ENCODE measurements around the gene ASB2. TPM values are rescaled to one million over a fixed set of nuclear protein-coding genes. Genes with fewer than 3 reads are reported as not detected.

ASB2 gene
- total RNA-seq, 1 donor: 0.45 TPM

GRCh38 chr14:93960108-93960475, 16.3 kb downstream of the ASB2 start:
- no peak for DNase-seq (ENCODE audit: low read depth)
- TF ChIP-seq CTCF (IDR thresholded peaks at IDR 0.05; ENCODE audit: insufficient read depth, low read length): no peak
- no peak overlapping the region for H3K4me3 ChIP-seq (ENCODE audit: low read depth, low read length)

- peak; percentile 75 for DNase-seq (ENCODE audit: low read depth)
- no peak for TF ChIP-seq CTCF (IDR thresholded peaks at IDR 0.05; ENCODE audit: insufficient read depth, low read length)
- no peak overlapping the region for H3K4me3 ChIP-seq (ENCODE audit: low read depth, low read length)
Measured at GRCh38 chr14:93959239-93960107, 16.9 kb downstream of the ASB2 start.

- no peak for TF ChIP-seq CTCF (IDR thresholded peaks at IDR 0.05; ENCODE audit: insufficient read depth, low read length)
- no peak for DNase-seq (ENCODE audit: low read depth)
- H3K4me3 ChIP-seq (ENCODE audit: low read depth, low read length): no peak overlapping the region
Measured at GRCh38 chr14:93958567-93959238, 17.7 kb downstream of the ASB2 start.

- DNase-seq (ENCODE audit: low read depth): no peak
- no peak overlapping the region for H3K4me3 ChIP-seq (ENCODE audit: low read depth, low read length)
- TF ChIP-seq CTCF (IDR thresholded peaks at IDR 0.05; ENCODE audit: insufficient read depth, low read length): no peak
Measured at GRCh38 chr14:93957751-93958566, 18.4 kb downstream of the ASB2 start.

- H3K4me3 ChIP-seq (ENCODE audit: low read depth, low read length): no peak overlapping the region
- DNase-seq (ENCODE audit: low read depth): no peak
- TF ChIP-seq CTCF (IDR thresholded peaks at IDR 0.05; ENCODE audit: insufficient read depth, low read length): no peak
Measured at GRCh38 chr14:93957333-93957710, 19.0 kb downstream of the ASB2 start.

- DNase-seq (ENCODE audit: low read depth): no peak
- no peak for TF ChIP-seq CTCF (IDR thresholded peaks at IDR 0.05; ENCODE audit: insufficient read depth, low read length)
Measured at GRCh38 chr14:93956514-93957332, 19.6 kb downstream of the ASB2 start.

More at GRCh38 chr14:93956514-93957332, 19.6 kb downstream of the ASB2 start:
- H3K4me3 ChIP-seq (ENCODE audit: low read depth, low read length): no peak overlapping the region
